T-helper 2 cell treated with Interferon-gamma antibody and Interleukin-4, amounts not matched to agents 5 μg/mL and 100 μg/mL, for 36 hours (primary cell): ENCODE measurements around the gene PNMT.

Source experiments
- DNase-seq: peaks from one replicate; pipeline ENCODE4 v3.0.0; 2021; ENCODE audit warnings: low spot score
- H3K27ac Mint-ChIP-seq: one replicate; pipeline ENCODE4 v1.8.0; 2021; ENCODE audit warnings: mild to moderate bottlenecking, mixed read lengths
- H3K27me3 Mint-ChIP-seq: one replicate; pipeline ENCODE4 v1.8.0; 2021; ENCODE audit warnings: low read depth, mixed read lengths
- H3K36me3 Mint-ChIP-seq: one replicate; pipeline ENCODE4 v1.8.0; 2021; ENCODE audit warnings: low read depth, mixed read lengths
- H3K4me1 Mint-ChIP-seq: one replicate; pipeline ENCODE4 v1.8.0; 2021; ENCODE audit warnings: low read depth, mixed read lengths
- H3K4me3 Mint-ChIP-seq: one replicate; pipeline ENCODE4 v1.8.0; 2022; ENCODE audit warnings: mild to moderate bottlenecking, moderate library complexity, mixed read lengths
- H3K9me3 Mint-ChIP-seq: one replicate; pipeline ENCODE4 v1.8.0; 2021; ENCODE audit warnings: mixed read lengths

PNMT gene

GRCh38 chr17:39653662-39654331, 14.5 kb upstream of the PNMT start:
- DNase-seq, result peak; percentile 59
- Mint-ChIP-seq H3K4me3 (no peak overlapping the region), H3K9me3 (no peaks in the 10 kb centered on the region), H3K36me3 (peaks cover 11% of the 10 kb centered on the region), H3K27me3 (no peaks in the 10 kb centered on the region), H3K27ac (peak overlapping the region; percentile 29), H3K4me1 (peaks cover 8% of the 10 kb centered on the region)

GRCh38 chr17:39655105-39655504, 13.1 kb upstream of the PNMT start:
- Mint-ChIP-seq H3K27me3 (no peaks in the 10 kb centered on the region), H3K9me3 (no peaks in the 10 kb centered on the region), H3K27ac (no peak overlapping the region), H3K4me3 (no peak overlapping the region), H3K36me3 (peaks cover 11% of the 10 kb centered on the region), H3K4me1 (peaks cover 8% of the 10 kb centered on the region)
- no peak for DNase-seq

GRCh38 chr17:39658346-39658745, 9.9 kb upstream of the PNMT start:
- Mint-ChIP-seq H3K4me1 (peaks cover 5% of the 10 kb centered on the region), H3K9me3 (no peaks in the 10 kb centered on the region), H3K27ac (no peak overlapping the region), H3K4me3 (no peak overlapping the region), H3K36me3 (peaks cover 21% of the 10 kb centered on the region), H3K27me3 (no peaks in the 10 kb centered on the region)
- no peak for DNase-seq

GRCh38 chr17:39658760-39659159, 9.5 kb upstream of the PNMT start:
- Mint-ChIP-seq H3K27ac (no peak overlapping the region), H3K4me3 (no peak overlapping the region), H3K36me3 (peaks cover 18% of the 10 kb centered on the region), H3K4me1 (peaks cover 3% of the 10 kb centered on the region), H3K9me3 (no peaks in the 10 kb centered on the region), H3K27me3 (no peaks in the 10 kb centered on the region)
- no peak for DNase-seq

GRCh38 chr17:39659279-39660010, 8.8 kb upstream of the PNMT start:
- Mint-ChIP-seq H3K4me3 (no peak overlapping the region), H3K27me3 (no peaks in the 10 kb centered on the region), H3K36me3 (peaks cover 18% of the 10 kb centered on the region), H3K9me3 (no peaks in the 10 kb centered on the region), H3K4me1 (no peaks in the 10 kb centered on the region), H3K27ac (no peak overlapping the region)
- DNase-seq, result no peak

GRCh38 chr17:39660011-39660360, 8.3 kb upstream of the PNMT start:
- Mint-ChIP-seq H3K27ac (no peak overlapping the region), H3K4me3 (no peak overlapping the region), H3K36me3 (peaks cover 18% of the 10 kb centered on the region)

GRCh38 chr17:39660397-39661385, 7.6 kb upstream of the PNMT start:
- H3K27ac Mint-ChIP-seq, result no peak overlapping the region
- H3K4me3 Mint-ChIP-seq, result no peak overlapping the region
- H3K36me3 Mint-ChIP-seq, result peaks cover 16% of the 10 kb centered on the region
- H3K9me3 Mint-ChIP-seq, result no peaks in the 10 kb centered on the region
- H3K4me1 Mint-ChIP-seq, result no peaks in the 10 kb centered on the region
- peaks cover 1% of the 10 kb centered on the region for H3K27me3 Mint-ChIP-seq
- DNase-seq, result no peak

More at GRCh38 chr17:39660011-39660360, 8.3 kb upstream of the PNMT start:
- DNase-seq, result no peak
- Mint-ChIP-seq H3K9me3 (no peaks in the 10 kb centered on the region), H3K4me1 (no peaks in the 10 kb centered on the region), H3K27me3 (no peaks in the 10 kb centered on the region)

GRCh38 chr17:39661744-39662541, 6.3 kb upstream of the PNMT start:
- H3K9me3 Mint-ChIP-seq, result no peaks in the 10 kb centered on the region
- H3K4me1 Mint-ChIP-seq, result no peaks in the 10 kb centered on the region
- no peak overlapping the region for H3K27ac Mint-ChIP-seq
- no peak overlapping the region for H3K4me3 Mint-ChIP-seq
- peaks cover 15% of the 10 kb centered on the region for H3K36me3 Mint-ChIP-seq
- peaks cover 11% of the 10 kb centered on the region for H3K27me3 Mint-ChIP-seq
- no peak for DNase-seq

- H3K36me3 Mint-ChIP-seq, result peaks cover 14% of the 10 kb centered on the region
- H3K4me3 Mint-ChIP-seq, result no peak overlapping the region
- DNase-seq, result no peak
- H3K27me3 Mint-ChIP-seq, result peaks cover 13% of the 10 kb centered on the region
- H3K4me1 Mint-ChIP-seq, result no peaks in the 10 kb centered on the region
- no peaks in the 10 kb centered on the region for H3K9me3 Mint-ChIP-seq
- H3K27ac Mint-ChIP-seq, result no peak overlapping the region
Measured at GRCh38 chr17:39662551-39663339, 5.5 kb upstream of the PNMT start.

- Mint-ChIP-seq H3K27ac (no peak overlapping the region), H3K4me3 (no peak overlapping the region), H3K36me3 (peaks cover 11% of the 10 kb centered on the region), H3K27me3 (peaks cover 17% of the 10 kb centered on the region), H3K9me3 (no peaks in the 10 kb centered on the region), H3K4me1 (no peaks in the 10 kb centered on the region)
- DNase-seq, result no peak
Measured at GRCh38 chr17:39663340-39663687, 4.9 kb upstream of the PNMT start.

GRCh38 chr17:39663688-39664580, 4.3 kb upstream of the PNMT start:
- H3K4me3 Mint-ChIP-seq, result no peak overlapping the region

More at GRCh38 chr17:39663688-39664580, 4.3 kb upstream of the PNMT start:
- Mint-ChIP-seq H3K4me1 (peaks cover 4% of the 10 kb centered on the region), H3K27me3 (peaks cover 21% of the 10 kb centered on the region), H3K27ac (no peak overlapping the region), H3K9me3 (no peaks in the 10 kb centered on the region), H3K36me3 (peaks cover 11% of the 10 kb centered on the region)
- no peak for DNase-seq
